ENCODE results near the gene GCNT3.

DNA sequence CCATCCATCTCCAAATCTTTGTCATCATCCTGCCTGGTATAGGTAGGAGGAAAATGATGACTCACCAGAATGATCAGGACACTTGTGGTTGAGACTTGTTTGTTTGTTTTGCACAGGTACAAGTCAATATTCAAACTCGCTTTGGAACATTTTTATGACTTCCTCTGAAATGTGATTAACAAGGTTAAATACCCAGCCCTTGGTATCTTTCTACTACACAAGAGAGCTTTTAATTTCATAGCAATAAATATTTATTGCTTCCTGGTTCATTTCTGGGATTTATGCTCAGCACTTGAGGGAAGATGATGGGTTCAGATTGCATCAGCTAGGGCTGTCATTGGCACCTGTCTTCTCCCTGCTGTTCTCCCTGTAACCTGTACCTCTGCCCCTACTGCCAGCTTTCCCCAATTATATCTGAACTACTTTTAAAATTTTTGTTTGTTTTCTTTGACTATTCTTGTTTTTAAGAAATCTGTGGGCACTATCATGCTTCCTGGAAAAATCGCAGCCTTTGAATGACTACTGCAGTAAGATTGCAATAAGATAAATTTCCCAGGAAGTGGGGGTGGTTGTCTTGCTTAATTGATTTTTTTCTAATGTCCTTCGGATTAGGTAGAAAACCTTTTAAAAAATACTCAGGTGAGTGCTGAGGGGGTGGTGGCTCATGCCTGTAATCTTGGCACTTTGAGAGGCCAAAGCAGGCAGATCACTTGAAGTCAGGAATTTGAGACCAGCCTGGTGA lies 24.3 kb upstream of the GCNT3 start:
- no peak for TF ChIP-seq POLR2A (IDR thresholded peaks at IDR 0.05)
- TF ChIP-seq EP300 (IDR thresholded peaks at IDR 0.05), result no peak

All from ovary (tissue), 1 donor.